GM12872 (cell line): ENCODE measurements around the gene CASP8.

ENCODE experiments used
- TF ChIP-seq, protein P1 (sequence below): IDR thresholded peaks from 3 replicates; pipeline ENCODE4 v1.5.1; 2011; ENCODE audit warnings: low read depth, mild to moderate bottlenecking, low read length, moderate library complexity; ENCODE audit not compliant: insufficient read depth

CASP8 gene

DNA sequence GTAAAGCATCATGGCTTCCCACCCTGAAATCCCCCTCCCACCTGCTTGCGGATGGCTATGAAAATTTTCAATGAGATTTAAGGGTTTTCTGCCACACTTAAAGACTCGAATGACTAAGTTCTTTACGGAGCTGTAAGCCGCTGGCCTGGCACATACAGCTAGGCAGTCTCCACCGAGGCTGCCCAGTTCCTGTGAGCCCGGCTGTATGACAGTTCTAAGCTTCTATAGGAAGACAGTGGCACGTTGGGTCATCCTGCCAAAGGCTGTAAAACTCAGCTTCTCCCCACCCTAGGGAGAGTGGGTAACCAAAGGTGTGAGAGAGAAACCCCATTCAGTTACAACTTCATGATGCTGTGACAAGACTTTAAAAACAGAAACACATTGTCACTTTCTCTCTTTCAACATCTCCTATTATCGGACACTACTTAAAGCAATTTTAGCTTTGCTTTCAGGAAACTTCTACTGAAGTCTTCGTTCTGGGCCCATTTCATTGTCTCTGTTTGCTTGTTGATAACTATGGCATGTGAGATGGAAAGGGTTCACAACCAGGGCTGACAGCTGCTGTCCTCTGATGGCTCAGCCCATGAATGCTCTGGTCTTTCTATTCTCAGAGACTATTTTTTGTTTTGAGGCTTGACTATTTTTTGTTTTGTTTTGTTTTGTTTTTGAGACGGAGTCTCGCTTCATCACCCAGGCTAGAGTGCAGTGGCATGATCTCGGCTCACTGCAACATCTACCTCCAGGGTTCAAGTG, 7.1 kb downstream of the CASP8 start:
- TF ChIP-seq, protein P1, sequence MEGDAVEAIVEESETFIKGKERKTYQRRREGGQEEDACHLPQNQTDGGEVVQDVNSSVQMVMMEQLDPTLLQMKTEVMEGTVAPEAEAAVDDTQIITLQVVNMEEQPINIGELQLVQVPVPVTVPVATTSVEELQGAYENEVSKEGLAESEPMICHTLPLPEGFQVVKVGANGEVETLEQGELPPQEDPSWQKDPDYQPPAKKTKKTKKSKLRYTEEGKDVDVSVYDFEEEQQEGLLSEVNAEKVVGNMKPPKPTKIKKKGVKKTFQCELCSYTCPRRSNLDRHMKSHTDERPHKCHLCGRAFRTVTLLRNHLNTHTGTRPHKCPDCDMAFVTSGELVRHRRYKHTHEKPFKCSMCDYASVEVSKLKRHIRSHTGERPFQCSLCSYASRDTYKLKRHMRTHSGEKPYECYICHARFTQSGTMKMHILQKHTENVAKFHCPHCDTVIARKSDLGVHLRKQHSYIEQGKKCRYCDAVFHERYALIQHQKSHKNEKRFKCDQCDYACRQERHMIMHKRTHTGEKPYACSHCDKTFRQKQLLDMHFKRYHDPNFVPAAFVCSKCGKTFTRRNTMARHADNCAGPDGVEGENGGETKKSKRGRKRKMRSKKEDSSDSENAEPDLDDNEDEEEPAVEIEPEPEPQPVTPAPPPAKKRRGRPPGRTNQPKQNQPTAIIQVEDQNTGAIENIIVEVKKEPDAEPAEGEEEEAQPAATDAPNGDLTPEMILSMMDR: no peak

DNA sequence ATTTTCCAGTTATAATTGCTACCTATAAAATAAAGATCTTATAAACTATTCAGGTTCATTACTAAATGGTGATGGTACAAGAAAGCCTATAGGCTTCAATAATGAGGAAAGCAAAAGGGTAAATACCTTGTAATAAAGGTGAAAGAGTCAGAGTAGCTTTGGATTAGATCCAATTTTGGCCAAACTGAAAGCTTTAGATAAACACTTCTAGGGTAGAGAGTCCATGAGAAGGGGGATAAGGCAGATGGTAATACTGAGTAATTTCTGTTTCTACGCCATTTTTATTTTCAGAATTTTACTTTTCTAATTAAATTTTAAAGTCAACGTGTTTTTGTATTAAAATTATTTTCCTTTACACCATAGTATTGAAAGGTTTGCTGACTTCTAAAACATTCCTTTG, 9.4 kb downstream of the CASP8 start:
- TF ChIP-seq, protein P1: no peak

DNA sequence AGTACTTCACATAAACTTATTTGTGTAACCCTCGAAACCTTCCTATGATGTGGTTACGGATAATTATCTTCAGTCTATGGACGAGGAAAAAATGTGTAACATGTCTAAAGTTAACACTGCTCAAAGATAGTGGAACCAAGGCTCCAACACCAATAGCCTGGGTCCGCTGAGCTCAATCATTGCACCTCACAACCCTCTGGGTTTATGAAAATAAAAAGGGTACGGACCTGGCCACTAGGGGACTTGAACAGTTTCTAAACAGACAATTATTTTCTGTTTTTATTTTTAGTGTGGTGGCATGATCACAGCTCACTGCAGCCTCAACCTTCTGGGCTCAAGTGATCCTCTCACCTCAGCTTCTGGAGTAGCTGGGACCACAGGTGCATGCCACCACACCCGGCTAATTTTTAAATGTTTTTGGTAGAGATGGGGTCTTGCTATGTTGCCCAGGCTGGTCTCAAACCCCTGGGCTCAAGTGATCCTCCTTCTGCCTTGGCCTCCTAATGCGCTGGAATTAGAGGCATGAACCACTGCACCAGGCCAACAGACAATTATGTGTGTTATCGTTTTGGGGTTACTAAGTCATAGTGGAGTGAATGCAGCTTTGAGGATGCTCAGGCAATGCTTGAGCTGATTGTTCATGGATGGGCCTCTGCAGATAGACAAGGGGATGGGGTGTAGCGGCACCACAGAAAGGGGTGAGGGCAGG, 10.1 kb downstream of the CASP8 start:
- TF ChIP-seq, protein P1: no peak

DNA sequence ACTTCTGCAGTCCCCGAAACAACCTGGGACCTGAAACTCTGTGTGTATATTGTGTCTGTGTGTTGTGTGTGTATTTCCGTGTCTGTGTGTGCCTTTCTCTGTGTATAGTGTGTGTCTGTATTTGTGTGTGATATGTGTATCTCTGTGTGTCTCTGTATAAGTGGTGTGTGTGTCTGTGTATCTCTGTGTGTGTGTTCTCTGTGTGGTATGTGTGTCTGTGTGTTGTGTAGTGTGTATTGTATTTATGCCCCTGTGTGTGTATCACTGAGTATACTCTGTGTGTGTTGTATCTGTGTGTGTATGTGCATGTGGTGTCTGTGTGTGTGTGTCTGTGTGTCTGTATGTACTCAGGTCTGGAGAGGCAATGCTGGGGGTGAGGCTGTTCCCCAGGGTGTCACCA, 11.6 kb downstream of the CASP8 start:
- TF ChIP-seq, protein P1: no peak

DNA sequence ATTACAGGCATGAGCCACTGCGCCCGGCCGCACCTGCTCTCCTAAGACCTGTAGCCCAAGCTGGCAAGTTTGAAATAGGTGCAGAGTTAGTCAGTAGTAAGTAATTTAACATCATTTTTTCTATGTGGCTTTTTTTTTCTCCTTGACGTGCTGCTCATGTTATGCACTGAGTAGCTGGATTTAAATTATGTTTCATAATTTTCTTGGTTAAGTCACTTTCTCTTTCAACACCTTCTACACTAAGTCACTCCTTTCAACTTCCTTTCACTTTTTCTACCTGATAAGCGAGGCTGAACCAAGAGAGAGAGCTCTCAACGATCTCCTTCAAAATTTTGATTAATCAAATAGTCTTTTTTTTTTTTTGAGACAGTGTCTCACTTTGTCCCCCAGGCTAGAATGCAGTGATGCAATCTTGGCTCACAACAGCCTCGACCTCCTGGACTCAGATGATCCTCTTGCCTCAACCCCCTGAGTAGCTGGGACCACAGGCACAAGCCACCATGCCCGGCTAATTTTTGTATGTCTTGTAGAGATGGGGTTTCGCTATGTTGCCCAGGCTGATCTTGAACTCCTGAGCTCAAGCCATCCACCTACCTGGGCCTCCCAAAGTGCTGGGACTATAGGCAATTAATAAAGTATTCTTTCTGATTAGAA, 13.1 kb downstream of the CASP8 start:
- TF ChIP-seq, protein P1: no peak

DNA sequence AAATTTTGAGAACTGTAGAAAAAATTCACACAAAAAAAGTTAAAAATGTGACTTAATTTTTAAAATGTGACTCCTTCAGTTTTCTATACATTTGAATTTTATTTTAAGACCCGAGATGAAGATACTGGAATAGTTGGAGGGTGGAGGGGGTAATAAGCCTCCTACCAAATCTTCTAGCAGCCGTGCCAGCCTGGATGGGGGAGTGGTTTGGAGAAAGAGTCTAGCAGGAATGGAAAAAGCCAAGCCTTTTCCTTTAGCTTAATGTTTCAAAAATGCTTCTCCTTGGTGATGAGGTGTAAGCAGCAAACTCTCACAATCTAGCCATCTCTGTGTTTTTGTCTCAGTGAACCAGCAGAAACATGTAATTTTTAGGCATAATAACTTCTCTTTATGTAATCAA, 14.7 kb downstream of the CASP8 start:
- TF ChIP-seq, protein P1: no peak

DNA sequence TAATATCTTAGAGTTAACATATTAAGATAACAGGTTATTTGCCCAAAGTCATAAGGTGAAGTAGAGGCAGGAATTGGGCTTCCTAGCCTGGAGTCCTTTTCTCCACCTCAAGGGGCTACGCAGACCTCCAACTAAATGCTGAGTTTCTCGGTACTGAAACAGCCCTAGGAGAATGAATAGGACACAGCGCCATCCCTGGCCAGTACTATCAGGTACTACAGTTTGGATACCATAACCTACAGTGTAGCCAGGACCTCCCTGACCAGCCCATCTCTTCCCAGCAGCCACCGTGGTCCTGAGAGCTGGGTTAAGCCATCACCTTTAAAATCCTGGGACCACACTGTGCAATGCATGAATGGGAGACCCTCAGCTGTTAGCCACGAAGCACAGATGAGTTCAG, 15.7 kb downstream of the CASP8 start:
- TF ChIP-seq, protein P1: no peak
